Lung microvascular endothelial cell (primary cell): ENCODE data around the gene ZNF333. TPM values are rescaled to one million over a fixed set of nuclear protein-coding genes. Genes with fewer than 3 reads are reported as not detected.
A peak's percentile ranks its signal among the peaks of the same experiment; 100 is the strongest.

Source experiments
- DNase-seq, 2 donors: peaks; one replicate each; pipeline versions ENCODE4 v3.0.0 to v3.0.0-alpha.2; 2010; ENCODE audit warnings: low read depth in 2 of 2
- total RNA-seq: library from RNA; depleted of rRNA; stranded (reverse); fragments of >200 nt; gene quantifications from 2 replicates; pipeline ENCODE4 v1.2.1, GENCODE V29; 2014

Gene ZNF333
- total RNA-seq: 5.7 and 8.7 TPM in 2 replicates

DNA sequence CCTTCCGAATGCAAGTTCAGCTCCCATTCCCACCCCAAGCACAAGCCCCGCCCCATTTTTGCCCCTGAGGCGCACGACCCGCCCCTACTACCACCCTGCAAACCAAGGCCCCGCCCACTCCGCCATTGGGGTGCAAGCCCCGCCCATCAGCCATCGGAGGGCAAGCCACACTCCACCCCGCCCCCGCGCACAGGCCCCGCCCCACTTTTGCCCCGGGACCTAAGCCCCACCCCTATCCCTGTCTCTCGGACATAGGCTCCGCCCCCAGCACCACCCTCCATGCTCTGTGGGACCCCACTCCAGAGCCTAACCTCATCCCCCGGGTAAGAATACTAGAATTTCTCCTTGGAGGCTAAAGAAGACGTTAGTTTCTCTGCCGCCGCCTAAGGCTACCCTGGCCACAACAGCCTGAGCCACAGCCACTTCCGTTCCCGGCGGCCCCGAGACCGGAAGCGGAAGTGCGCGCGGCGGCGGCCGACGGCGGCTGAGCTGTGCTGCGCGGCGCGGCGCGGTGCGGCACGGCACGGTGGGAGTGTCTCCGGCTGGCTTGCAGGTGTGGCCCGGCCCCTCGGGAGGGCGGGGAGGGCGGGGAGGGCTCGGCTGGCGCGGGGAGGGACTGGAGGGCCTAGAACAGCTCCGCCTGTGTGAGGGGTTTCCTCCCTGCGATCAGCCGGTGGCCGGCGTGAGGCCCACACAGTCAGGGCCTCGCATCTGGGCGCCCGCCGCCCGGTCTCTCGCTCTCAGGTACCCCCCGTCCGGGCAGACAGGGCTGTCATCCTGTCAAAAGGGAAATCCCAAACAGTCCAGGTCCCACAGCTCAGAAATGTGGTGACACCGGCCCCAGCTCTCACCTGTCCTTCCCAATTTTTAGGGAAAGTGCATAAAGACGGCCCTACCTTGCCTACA is at the start of gene ZNF333:
Gene ZNF333, plus strand, starts transcription at position 451 of the 906 bp plus-strand sequence. CDS start 3,444 bp downstream, outside the sequence.
- DNase-seq: peak; percentile 92 to 93

DNA sequence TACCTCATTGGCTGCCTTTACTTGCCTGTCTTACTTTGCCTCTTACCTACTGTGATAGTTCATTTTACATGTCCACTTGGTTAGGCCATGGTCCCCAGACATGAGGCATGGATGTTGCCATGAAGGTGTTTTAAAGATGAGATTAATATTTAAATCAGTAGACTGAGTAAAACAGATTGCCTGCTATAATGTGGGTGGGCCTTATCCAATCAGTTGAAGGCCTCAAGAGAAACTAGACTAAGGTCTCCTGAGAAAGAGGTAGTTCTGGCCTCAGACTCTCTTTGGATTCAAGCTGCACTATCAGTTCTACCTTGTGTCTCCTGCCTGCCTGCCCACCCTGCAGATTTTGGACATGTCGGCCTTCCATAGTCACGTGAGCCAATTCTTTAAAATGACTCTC is 41.3 kb upstream of the ZNF333 start:
- DNase-seq: no peak

DNA sequence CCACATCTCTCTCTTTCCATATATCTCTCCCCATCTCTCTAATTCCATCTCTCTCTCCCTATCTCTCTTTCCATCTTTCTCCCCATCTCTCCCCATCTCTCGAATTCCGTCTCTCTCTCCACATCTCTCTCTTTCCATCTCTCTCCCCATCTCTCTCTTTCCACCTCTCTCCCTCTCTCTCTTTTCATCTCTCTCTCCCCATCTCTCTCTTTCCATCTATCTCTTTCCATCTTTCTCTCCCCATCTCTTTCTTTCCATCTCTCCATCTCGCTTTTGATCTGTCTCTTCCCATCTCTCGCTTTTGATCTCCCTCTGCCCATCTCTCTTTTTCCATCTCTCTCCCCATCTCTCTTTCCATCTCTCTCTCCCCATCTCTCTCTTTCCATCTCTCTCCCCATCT is 40.8 kb upstream of the ZNF333 start:
- DNase-seq: no peak

DNA sequence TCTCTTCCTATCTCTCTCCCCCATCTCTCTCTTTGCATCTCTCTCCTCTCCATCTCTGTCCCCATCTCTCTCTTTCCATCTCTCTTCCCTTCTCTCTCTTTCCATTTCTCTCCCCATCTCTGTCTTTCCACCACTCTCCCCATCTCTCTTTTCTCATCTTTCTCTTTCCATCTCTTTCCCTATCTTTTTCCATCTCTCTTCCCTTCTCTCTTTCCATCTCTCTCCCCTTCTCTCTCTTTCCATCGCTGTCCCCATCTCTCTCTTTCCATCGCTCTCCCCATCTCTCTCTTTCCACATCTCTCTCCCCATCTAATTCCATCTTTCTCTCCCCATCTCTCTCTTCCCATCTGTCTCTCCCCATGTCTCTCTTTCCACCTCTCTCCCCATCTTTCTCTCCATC is 39.7 kb upstream of the ZNF333 start:
- no peak for DNase-seq

DNA sequence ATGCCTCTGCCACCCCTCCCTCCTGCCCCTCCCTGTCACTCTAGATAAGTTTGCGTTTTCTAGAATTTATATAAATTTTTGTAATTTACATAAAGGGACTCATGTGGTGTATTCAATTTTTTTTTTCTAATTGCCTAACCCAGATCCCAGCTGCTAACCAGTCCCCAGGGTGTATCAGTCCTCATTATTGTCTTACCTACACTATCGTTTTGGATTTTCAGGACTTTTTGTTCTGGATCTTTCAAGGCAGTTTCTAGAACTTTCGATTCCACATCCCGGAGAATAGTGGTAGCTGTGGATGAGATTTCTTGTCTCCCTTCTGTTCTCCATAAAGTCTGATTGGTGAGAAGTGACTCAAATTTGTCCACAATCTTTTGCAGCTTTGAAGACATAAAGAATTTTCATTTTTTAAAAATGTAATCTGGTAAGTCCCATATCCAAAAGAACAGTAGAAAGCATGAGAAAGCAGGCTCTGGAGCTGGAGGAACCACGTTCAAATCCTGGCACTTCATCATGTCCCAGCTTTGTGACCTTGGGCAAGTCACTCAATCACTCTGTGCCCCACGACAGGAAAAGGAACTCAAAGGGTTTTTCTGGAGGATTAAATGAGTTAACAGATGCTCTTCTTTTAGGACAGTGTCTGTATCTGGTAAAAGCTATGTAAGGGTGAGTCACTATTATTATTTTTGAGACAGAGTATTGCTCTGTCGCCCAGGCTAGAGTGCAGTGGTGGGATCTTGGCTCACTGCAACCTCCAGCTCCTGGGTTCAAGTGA is 34.9 kb upstream of the ZNF333 start:
- DNase-seq: no peak

DNA sequence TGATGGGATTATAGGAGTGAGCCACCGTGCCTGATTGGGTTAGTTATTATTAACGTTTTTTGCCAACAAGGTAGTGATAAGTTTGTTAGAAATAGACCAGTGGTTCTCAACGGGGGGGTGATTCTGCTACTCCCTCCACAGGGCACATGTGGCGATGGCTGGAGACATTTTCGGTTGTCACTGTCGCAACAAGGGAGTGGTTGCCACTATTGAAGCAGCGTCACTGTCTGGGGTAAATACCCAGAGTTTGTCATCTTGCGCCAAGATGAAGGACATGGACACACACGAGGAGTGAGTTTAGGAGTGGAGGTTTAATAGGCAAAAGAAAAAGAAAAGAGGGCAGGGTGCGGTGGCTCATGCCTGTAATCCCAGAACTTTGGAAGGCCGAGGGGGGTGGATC is 34.1 kb upstream of the ZNF333 start:
- no peak for DNase-seq

DNA sequence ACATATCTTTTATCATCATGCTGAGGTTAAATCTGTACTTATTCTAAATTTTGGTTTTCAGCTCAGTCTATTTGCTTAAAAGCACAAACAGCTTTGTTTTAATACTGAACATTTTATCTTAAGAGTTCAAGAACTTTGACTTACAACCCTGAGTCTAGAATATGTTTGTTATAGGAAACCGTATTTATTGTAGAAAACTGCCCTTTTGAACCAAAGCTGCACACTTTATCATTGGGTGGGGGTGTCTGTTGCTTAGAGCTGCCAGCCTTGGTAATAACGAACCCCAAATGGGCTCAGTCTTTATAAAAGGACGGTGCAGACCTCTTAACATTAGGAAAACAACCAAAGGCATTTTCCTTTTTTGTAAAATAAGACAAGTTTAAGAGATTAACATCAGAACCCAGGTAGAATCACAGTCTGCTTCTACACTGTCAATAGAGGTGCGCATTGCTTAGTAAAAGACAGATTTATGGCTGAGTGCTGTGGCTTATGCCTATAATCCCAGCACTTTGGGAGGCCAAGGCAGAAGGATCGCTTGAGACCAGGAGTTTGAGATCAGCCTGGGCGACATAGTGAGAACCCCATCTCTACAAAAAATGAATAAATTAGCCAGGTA is 29.9 kb upstream of the ZNF333 start:
- no peak for DNase-seq

DNA sequence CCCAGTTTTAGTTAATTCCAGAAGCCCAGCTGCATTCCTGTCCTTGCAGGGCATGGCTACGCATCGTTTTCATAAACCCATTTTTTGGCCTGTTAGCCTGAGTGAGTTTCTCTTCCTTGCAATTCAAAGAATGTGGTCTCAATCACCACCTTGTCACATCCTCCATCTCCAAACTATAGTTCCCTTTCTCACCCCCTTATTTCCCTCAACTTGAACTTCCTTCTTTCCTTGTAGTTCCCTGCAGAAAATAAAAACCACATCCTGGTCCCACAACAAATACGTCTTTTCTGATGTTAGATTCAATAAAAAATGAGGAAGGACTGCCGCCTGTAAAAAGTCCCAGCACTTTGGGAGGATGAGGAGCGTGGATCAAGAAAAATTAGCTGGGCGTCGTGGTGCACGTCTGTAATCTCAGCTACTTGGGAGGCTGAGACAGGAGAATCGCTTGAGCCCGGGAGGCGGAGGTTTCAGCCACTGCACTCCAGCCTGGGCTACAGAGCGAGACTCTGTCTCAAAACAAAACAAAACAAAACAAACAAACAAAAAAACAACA is 28.4 kb upstream of the ZNF333 start:
- DNase-seq: no peak

DNA sequence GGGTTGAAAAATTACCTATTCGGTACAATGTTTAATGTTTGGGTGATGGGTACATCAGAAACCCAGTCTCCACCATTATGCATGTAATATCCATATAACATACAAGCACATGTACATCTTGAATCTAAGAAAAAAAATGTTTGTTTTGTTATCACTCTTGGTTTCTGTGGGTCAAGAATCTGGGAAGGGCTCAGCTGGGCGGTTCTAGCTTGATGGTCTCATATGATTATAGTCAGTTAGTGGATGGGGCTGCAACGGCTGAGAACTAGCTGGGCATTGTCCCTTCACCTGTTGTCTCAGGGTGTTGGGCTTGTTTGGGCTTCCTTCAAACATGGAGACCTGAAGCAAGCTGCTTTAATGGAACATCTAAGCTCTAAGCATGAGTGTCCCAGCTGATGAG is 19.9 kb upstream of the ZNF333 start:
- DNase-seq: no peak

DNA sequence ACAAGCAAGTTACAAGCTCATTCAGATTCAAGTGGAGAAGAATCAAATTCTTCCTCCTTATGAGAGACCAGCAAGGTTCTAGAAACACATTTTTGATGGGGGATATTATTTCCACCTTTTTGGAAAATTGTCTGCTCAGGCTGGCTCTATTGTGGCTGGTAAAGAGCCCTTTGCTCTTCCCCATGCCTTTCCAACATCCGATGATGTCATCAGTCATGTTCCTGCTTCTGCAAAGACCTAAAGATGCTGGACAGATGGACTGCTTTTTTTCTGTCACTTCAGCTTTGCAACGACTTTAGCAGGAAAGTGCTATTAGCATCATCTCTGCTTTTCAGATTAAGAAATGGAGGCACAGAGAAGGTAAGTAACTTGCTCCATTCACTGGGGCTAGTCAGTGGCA is 19.4 kb upstream of the ZNF333 start:
- no peak for DNase-seq

DNA sequence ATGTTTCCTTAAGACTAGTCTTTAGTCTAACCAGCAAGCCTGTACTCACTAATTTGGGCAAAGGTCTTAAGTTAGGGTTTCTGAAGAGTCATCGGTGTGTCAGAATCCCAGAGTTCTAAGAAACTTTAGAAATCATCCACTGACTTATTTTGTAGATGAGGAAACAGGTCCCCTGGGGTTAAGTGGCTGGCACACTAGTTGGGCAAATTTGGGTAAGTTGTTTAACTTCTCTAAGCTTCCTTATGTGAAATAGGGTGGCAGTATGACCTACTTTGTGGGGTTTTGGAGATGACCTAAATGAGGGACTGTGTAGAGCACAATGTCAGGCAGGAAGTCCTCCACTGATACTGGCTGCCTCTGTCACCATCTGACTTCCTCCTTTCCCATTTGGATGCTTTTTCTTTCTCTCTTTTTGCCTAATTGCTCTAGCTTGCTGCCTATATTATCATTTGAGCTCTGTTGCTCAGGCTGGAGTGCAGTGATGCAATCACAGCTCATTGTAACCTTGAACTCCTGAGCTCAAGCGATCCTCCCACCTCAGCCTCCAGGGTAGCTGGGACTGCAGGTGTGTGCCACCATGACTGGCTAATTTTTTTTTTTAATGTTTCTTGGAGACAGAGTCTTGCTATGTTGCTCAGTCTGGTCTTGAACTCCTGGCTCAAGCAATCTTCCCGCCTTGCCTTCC is 17.5 kb upstream of the ZNF333 start:
- DNase-seq: no peak

DNA sequence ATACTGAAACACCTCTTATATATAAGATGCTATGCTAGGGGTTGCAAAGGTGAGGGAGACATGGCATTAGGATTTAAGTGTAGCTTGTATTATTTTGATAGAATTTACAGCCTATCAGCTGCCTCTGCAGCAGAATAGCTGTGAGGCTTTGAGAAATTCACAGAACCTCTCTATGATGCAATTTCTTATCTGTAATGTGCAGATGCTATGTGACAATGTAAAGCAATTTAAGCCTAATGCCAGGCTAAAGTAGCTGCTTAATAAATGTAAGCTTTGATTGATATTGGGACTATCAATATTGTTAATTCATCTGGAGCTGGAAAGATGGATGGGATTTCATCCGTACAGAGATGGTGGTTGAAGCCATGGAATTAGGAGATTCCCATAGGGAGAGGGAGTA is 16.8 kb upstream of the ZNF333 start:
- DNase-seq: no peak

DNA sequence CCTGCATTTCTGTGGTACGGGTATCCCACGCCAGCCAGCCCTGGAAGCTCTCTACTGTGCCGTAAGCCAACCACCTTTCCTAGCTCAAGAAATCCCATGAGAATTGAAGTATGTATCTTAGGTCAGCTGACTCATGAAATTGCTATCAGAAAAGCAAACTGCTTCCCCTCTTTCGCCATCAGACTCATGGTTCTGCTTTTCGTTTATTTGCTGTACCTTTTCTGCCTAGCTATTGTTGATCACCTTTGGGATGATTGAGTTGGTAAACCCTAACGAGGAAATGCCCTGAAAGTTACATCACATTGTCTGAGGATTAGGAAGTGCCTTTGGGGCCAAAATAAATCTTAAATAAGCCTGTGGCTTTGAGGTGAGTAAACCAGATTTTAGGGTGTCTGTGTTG is 15.1 kb upstream of the ZNF333 start, which contains the start of gene ADGRE3:
Gene ADGRE3, minus strand, starts transcription at position 81 of the 400 bp plus-strand sequence. Its CDS starts 74 bp downstream, at position 7.
- DNase-seq: no peak

DNA sequence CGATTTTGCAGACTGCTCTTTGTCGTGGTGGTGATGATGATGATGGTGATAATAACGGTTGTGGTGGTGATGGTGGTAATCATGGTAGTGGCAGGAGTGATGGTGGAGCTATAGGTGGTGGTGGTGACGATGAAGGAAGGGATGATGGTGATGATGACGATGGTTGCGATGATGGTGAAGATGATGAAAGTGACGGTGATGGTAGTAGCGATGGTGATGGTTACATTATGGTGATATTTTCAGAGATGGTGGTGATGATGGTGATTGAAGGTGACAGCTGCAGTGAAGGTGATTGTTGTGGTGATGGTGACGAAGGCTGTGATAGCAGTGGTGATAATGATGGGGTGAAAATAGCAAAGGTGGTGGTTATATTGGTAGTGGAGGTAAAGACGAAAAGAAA is 13.1 kb upstream of the ZNF333 start:
- DNase-seq: no peak

DNA sequence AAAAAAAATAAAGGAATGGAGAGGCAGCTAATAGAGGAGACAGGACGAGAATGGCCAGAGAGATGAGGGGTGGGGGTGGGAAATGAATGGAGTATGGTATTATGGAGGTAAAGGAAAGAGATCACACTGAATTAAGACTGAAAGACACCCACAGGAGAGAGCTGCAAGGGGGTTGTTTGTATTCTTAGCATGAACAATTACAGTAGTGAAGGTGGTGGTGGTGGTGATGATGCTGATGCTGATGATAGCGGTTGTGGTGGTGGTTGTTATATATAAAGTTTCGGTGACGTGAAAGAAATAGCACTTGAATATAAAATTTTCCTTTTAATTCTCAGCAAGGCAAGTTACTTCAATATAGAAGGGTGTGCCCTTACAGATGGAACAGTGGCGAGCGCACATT is 12.4 kb upstream of the ZNF333 start:
- DNase-seq: no peak

DNA sequence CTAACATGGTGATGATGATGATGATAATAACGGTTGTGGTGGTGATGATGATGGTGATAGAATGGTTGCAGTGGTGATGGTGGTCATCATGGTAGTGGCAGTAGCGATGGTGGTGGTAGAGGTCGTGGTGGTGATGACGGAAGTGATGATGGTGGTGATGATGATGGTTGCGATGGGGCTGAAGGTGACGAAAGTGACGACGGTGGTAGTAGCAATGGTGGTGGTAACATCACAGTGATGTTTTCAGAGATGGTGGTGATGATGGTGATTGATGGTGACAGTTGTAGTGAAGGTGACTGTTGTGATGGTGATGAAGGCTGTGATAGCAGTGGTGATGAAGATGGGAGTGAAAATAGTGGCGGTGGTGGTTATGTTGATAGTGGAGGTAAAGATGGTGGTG is 11.6 kb upstream of the ZNF333 start:
- DNase-seq: no peak

DNA sequence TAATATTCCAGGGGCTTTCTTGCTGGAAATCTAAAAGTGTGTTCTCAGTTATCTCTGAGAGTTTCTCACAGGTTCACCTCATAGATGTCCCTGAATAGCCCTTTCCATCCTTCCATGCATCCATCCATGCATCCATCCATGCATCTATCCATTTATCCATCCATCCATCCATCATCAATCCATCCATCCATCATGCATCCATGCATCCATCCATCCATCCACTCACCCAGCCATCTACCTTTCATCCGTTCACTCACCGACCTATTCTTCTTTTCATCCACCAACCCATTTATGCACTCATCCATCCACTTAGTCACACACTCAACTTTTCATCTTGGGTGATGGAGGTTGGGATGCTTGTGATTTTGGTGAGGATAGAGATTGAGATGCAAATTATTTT is 7.8 kb upstream of the ZNF333 start:
- DNase-seq: no peak

DNA sequence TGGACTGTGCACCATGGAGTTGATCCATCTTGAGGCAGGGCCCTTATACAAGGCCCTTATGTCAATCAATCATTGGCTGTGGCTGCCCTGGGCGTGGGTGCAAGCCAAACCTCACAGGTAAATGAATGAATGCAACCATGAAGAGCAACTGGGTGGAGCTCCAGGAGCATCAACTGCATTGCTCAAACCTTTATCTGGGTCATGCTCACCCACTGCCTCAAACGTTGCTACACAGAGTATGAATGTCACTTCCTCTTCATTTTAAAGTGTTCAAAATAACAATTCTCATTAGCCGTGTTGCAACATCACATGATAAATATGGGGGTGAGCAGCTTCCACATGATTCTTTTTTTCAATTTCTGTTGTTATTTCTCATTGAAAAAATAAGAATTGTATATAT is 6.4 kb upstream of the ZNF333 start:
- no peak for DNase-seq

DNA sequence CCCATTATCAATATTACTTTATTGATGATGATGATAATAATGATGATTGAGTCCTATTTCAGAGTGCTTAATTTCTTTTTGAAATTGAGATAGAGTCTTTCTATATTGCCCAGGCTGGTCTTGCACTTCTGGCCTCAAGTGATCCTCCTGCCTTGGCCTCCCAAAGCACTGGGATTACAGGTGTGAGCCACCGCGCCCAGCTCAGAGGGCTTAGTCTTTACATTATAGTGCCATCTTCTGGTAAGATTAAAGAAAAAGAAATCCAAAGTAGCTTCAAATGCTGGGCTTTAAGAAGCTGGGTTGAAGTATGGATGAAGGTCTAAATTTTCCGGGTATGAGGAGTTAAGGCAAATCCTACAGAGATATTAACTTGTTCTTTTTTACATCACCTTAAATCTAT is 3.4 kb upstream of the ZNF333 start:
- DNase-seq: peak; percentile 31 to 34

DNA sequence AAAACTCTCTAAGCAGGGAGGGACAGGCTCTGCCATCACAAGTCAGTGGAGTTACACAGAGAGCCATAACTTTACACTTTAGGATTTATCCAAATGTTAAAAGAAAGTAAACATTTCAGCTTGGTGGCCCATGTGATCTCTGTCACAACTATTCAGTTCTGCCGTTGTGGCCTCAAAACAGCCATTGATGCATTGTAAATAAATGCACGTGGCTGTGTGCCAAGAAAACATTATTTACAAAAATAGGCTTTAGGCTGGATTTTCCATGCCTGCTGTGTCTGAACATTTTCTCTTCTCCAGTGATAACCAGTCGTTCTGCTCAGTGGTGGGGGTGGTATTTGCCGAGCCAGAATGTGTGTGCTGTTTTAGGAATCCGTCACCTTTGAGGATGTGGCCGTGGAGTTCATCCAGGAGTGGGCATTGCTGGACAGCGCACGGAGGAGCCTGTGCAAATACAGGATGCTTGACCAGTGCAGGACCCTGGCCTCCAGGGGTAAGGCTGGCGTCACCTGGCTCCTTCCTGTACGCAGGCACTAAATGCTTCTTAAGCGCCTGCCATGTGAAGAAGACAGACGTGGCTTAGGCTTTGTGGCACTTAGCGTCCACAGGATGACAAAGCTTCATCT is 4.9 kb downstream of the ZNF333 start:
- no peak for DNase-seq

DNA sequence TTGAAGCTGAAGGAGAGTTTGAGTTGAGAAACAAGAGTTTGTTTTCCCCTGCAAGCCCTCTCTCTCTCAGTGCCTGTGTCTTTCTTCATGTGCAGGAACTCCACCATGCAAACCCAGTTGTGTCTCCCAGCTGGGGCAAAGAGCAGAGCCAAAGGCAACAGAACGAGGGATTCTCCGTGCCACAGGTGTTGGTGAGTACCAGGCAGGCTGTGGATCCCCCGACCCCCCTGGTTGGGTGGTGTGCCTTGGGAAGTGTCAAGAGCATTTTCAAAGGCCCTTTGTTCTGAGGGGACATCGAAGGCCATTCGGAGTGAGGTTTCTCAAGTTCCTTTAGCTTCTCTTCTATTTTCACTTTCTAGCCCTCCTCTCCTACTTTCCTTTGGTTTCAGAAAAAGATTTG is 5.6 kb downstream of the ZNF333 start:
- no peak for DNase-seq
